ENCODE data around the gene RASGRP4. TPM values are rescaled to one million over a fixed set of nuclear protein-coding genes. Genes with fewer than 3 reads are reported as not detected.

Gene RASGRP4
- total and polyA plus RNA-seq, 2 experiments from 2014 or later, result 0.35 to 0.80 TPM

DNA sequence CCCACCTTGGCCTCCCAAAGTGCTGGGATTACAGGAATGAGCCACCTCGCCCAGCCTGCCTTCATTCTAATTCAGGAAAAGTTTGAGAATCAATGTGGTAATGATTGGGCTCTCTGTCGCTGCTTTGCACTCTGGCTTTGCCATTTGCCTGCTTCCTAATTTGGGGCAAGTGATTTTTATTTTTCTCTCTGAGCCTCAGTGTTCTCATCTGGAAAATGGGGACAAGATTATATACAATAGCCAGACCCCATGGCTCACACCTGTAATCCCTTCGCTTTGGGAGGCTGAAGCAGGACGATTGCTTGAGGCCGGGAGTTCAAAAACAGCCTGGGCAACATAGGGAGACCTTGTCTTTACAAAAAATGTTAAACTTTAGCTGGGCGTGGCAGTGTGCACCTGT lies 11.3 kb upstream of the RASGRP4 start:
- no peaks in the 10 kb centered on the region for H3K27me3 ChIP-seq
- no peak overlapping the region for H3K27ac ChIP-seq
- no peaks in the 10 kb centered on the region for H3K9me3 ChIP-seq (ENCODE audit: low read depth)
- no peak overlapping the region for H3K4me3 ChIP-seq
- peaks cover 17% of the 10 kb centered on the region for H3K4me1 ChIP-seq (ENCODE audit: low read depth)
- TF ChIP-seq CTCF (IDR thresholded peaks at IDR 0.05; ENCODE audit: low read depth, low read length), result no peak
- H3K36me3 ChIP-seq, result no peaks in the 10 kb centered on the region
- no peak for DNase-seq (ENCODE audit: low read depth in 1 of 2, low spot score in 1 of 2)

DNA sequence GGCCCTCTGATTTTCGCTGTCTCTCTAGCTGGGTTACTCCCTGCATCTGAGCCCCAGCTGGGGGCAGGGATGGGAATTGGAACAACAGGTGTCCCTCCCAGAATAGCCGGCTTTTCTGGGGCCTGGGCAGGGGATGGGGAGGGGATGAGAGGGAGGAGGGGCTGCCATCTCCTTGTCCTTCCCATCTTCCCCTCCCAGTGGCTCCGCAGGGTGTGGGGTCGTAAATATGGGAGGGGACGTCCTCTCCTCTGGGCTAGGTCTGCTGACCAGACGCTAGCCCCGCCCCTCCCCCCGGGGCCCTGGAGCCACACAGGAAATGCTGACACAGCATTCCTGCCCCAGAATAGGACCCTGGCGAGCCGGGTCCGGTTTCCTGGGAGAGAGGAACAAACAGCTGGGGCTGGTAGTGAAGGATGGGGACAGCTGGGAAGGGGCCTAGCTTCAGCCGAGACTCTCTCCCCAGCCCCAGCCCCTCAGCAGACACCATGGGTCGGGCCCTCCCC lies 8.6 kb upstream of the RASGRP4 start:
- DNase-seq (ENCODE audit: low read depth in 1 of 2, low spot score in 1 of 2), result peak in 1 of 2 donors; percentile 85
- no peak for TF ChIP-seq CTCF (IDR thresholded peaks at IDR 0.05; ENCODE audit: low read depth, low read length)
- Histone ChIP-seq H3K4me1 (ENCODE audit: low read depth) (peaks cover 17% of the 10 kb centered on the region), H3K36me3 (no peaks in the 10 kb centered on the region), H3K4me3 (peak overlapping the region; percentile 20), H3K27ac (peak overlapping the region; percentile 36), H3K27me3 (no peaks in the 10 kb centered on the region), H3K9me3 (ENCODE audit: low read depth) (no peaks in the 10 kb centered on the region)

DNA sequence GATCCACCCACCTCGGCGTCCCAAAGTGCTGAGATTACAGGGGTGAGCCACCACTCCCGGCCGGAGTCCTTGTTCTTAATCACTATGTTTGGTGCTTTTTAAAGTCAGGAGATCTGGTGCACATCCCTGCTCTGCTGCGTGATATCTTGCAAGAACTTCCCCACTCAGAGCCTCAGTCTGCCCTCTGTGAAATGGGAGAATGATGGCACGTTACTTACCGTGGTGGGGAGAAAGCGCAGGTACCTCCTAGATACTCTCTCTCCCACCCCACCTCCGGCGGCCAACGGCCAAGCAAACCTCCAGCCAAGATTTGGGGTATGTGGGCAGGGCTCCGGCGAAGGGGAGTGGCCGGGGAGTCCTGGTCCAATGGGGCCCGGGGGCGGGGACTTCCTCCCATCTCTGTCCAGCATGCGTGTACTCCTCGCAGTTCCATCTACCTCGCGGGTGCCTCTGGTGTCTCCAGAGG lies 7.3 kb upstream of the RASGRP4 start, which contains the start of gene RYR1:
Gene RYR1 (plus strand): TSS at position 424 of the 466 bp plus-strand sequence. CDS start 139 bp downstream, outside the sequence.
- H3K36me3 ChIP-seq, result no peaks in the 10 kb centered on the region
- DNase-seq (ENCODE audit: low read depth in 1 of 2, low spot score in 1 of 2), result peak; percentile 42 to 87
- no peak for TF ChIP-seq CTCF (IDR thresholded peaks at IDR 0.05; ENCODE audit: low read depth, low read length)
- H3K4me1 ChIP-seq (ENCODE audit: low read depth), result peaks cover 17% of the 10 kb centered on the region
- H3K4me3 ChIP-seq, result peak within 1 kb of the TSS; percentile 20
- H3K9me3 ChIP-seq (ENCODE audit: low read depth), result no peaks in the 10 kb centered on the region
- H3K27me3 ChIP-seq, result no peaks in the 10 kb centered on the region
- peak within 1 kb of the TSS; percentile 6 for H3K27ac ChIP-seq

- no peaks in the 10 kb centered on the region for H3K9me3 ChIP-seq (ENCODE audit: low read depth)
- H3K4me1 ChIP-seq (ENCODE audit: low read depth), result peaks cover 17% of the 10 kb centered on the region
- H3K4me3 ChIP-seq, result no peak overlapping the region
- H3K27ac ChIP-seq, result no peak overlapping the region
- no peak for TF ChIP-seq CTCF (IDR thresholded peaks at IDR 0.05; ENCODE audit: low read depth, low read length)
- no peaks in the 10 kb centered on the region for H3K36me3 ChIP-seq
- DNase-seq (ENCODE audit: low read depth in 1 of 2, low spot score in 1 of 2), result no peak
- no peaks in the 10 kb centered on the region for H3K27me3 ChIP-seq
Measured at GRCh38 chr19:38430931-38431330, 4.9 kb upstream of the RASGRP4 start.

GRCh38 chr19:38429811-38430156 lies 3.8 kb upstream of the RASGRP4 start:
- Histone ChIP-seq H3K27ac (no peak overlapping the region), H3K4me3 (no peak overlapping the region), H3K27me3 (no peaks in the 10 kb centered on the region), H3K36me3 (no peaks in the 10 kb centered on the region), H3K4me1 (ENCODE audit: low read depth) (peaks cover 10% of the 10 kb centered on the region), H3K9me3 (ENCODE audit: low read depth) (no peaks in the 10 kb centered on the region)
- TF ChIP-seq CTCF (IDR thresholded peaks at IDR 0.05; ENCODE audit: low read depth, low read length), result no peak
- no peak for DNase-seq (ENCODE audit: low read depth in 1 of 2, low spot score in 1 of 2)

All from cardiac muscle cell (in vitro differentiated cells and primary cell).